CD4-positive, alpha-beta T cell treated with Interleukin-6 at 100 ng/mL for 8 hours (primary cell): Measurements from ENCODE around the gene IGF1R.
"Not testable (repeated sequence)": the region's sequence is repeated elsewhere in the genome, so short reads cannot be mapped to it uniquely, and the experiment has no call there.

Experiments used
- DNase-seq: peaks from one replicate; pipeline ENCODE4 v3.0.0-alpha.2; 2020; ENCODE audit warnings: mixed read lengths, low spot score

The IGF1R gene

GRCh38 chr15:98647774-98648653, at the start of gene IGF1R:
IGF1R (plus strand) TSS chr15:98648539; CDS start chr15:98649582, 1,043 bp downstream.
- peak; percentile 84 for DNase-seq

- peak; percentile 35 for DNase-seq
Measured at GRCh38 chr15:98599909-98600691, 48.2 kb upstream of the IGF1R start.

GRCh38 chr15:98604983-98605382, 43.4 kb upstream of the IGF1R start:
- no peak for DNase-seq

- no peak for DNase-seq
Measured at GRCh38 chr15:98609144-98609852, 39.0 kb upstream of the IGF1R start.

- DNase-seq = no peak
Measured at GRCh38 chr15:98610991-98611390, 37.3 kb upstream of the IGF1R start.

GRCh38 chr15:98611808-98612207, 36.5 kb upstream of the IGF1R start:
- DNase-seq = no peak

GRCh38 chr15:98612490-98613110, 35.7 kb upstream of the IGF1R start:
- DNase-seq = no peak

GRCh38 chr15:98614681-98615080, 33.7 kb upstream of the IGF1R start:
- no peak for DNase-seq

- no peak for DNase-seq
Measured at GRCh38 chr15:98616397-98616796, 31.9 kb upstream of the IGF1R start.

- no peak for DNase-seq
Measured at GRCh38 chr15:98617328-98617980, 30.9 kb upstream of the IGF1R start.

- DNase-seq = not testable (repeated sequence)
Measured at GRCh38 chr15:98618576-98618975, 29.8 kb upstream of the IGF1R start.

GRCh38 chr15:98620020-98620419, 28.3 kb upstream of the IGF1R start:
- DNase-seq = no peak

- DNase-seq = no peak
Measured at GRCh38 chr15:98621021-98621420, 27.3 kb upstream of the IGF1R start.

- DNase-seq = no peak
Measured at GRCh38 chr15:98625614-98626013, 22.7 kb upstream of the IGF1R start.

- DNase-seq = no peak
Measured at GRCh38 chr15:98626153-98626552, 22.2 kb upstream of the IGF1R start.

- no peak for DNase-seq
Measured at GRCh38 chr15:98628216-98628615, 20.1 kb upstream of the IGF1R start.

GRCh38 chr15:98635848-98636247, 12.5 kb upstream of the IGF1R start:
- peak; percentile 6 for DNase-seq

GRCh38 chr15:98643115-98643514, 5.2 kb upstream of the IGF1R start:
- no peak for DNase-seq

GRCh38 chr15:98646546-98647025, 1.8 kb upstream of the IGF1R start:
- DNase-seq = no peak

- DNase-seq = peak; percentile 49
Measured at GRCh38 chr15:98647026-98647773, 1.1 kb upstream of the IGF1R start.
